HuH-7 (cell line): ENCODE results near the gene NCR3LG1.
A peak's percentile ranks its signal among the peaks of the same experiment; 100 is the strongest.
"Not testable (repeated sequence)": the region's sequence is repeated elsewhere in the genome, so short reads cannot be mapped to it uniquely, and the experiment has no call there.

Experiments
- DNase-seq: peaks from one replicate; pipeline ENCODE4 v3.0.0; 2011; ENCODE audit warnings: low spot score

The NCR3LG1 gene

GRCh38 chr11:17412488-17413180, 61.0 kb downstream of the NCR3LG1 start:
- DNase-seq: no peak

- no peak for DNase-seq
Observed at GRCh38 chr11:17413414-17414316, 62.1 kb downstream of the NCR3LG1 start.

GRCh38 chr11:17414317-17414737, 62.7 kb downstream of the NCR3LG1 start:
- DNase-seq: no peak

DNA sequence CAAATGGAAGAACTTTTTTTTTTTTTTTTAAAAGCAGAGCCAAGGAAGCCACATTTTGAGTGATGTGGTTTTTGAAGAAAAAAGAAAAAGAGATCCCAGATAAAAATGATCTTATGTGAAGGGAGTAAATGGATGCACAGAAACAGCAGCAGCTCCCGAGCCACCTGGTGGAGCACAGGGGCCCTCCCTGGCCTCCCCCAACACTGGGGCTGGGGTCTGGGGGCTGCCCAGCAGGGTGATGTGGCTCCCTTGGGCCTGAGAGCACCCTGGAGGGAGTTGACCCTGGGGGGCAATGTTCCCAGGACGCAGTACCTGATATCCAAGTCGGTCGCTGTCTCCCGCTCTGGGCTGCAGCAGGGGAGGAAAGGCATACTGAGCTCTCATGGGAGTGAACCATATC, 63.4 kb downstream of the NCR3LG1 start:
- DNase-seq: no peak

GRCh38 chr11:17415523-17416104, 64.0 kb downstream of the NCR3LG1 start:
- no peak for DNase-seq

- DNase-seq: no peak
Observed at GRCh38 chr11:17416492-17416891, 64.9 kb downstream of the NCR3LG1 start.

- no peak for DNase-seq
Observed at GRCh38 chr11:17418444-17419081, 67.0 kb downstream of the NCR3LG1 start.

GRCh38 chr11:17421781-17422180, 70.2 kb downstream of the NCR3LG1 start:
- DNase-seq: no peak

DNA sequence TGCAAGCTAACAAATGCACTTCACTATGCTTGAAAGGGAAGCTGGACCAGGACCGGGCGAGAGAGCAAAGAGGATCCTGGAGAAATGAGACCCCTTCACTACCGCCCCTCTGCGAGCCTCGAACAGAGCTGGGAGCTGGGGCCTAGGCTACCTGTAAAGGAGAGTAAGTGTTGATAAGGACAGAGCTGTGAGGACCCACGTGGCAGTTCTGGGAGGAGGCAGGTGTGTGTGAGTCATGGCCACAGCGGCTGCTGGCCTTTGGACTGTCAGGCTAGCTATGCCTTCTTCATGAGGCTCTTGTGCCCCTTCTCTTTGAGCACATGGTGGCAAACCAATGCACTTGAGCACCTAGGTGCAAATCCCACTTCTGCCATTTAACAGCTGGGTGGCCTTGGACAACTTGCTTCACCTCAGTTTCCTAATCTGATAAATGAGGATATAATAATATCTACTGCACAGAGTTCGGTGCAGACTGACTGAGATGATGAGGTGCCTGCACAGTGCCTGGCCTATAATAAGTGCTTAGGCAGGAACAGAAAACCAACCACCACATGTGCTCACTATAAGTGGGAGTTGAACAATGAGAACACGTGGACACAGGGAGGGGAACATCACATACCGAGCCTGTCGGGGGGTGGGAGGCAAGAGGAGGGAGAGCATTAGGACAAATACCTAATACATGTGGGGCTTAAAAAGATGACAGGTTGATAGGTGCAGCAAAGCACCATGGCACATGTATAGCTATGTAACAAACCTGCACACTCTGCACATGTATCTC, 72.1 kb downstream of the NCR3LG1 start:
- DNase-seq: peak; percentile 36

- DNase-seq: not testable (repeated sequence)
Observed at GRCh38 chr11:17426233-17426632, 74.6 kb downstream of the NCR3LG1 start.
